ENCODE data around the gene DCST1. TPM values are rescaled to one million over a fixed set of nuclear protein-coding genes. Genes with fewer than 3 reads are reported as not detected.

Gene DCST1
- total and polyA plus RNA-seq, 2 experiments from 2014 or later: not detected

DNA sequence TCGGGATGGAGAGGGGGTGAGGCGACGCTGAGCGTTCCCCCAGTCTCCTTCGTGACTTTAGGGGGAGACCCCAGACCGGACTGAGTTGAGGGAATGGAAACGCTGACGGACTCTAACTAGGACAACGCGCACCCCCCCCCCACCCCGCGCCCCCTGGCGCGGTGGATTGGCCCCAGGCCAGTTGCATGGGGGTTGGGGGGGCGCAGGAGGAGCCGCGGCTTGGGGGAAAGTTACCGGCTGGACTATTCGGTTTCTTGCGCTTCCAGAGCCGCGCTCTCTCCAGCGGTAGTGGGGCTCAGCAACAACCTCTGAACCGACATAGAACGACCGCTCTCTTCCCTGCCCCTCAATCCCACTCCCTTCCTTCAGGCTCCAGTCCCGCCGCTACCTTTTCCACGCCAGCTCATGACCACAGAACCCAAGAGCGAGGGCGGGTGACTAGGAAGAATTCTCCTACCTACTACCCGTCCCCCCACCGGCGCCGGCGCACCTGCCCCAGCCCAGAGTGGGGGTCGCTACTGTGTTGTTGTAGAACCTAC is 30.3 kb upstream of the DCST1 start:
- H3K27ac ChIP-seq: peak overlapping the region; percentile 53
- DNase-seq: peak; percentile 55
- H2AFZ ChIP-seq: peak overlapping the region; percentile 71
- H3K4me1 ChIP-seq (ENCODE audit: insufficient read depth): peaks cover 27% of the 10 kb centered on the region
- H4K20me1 ChIP-seq (ENCODE audit: insufficient read depth): no peaks in the 10 kb centered on the region
- H3K79me2 ChIP-seq (ENCODE audit: insufficient read depth): peaks cover 54% of the 10 kb centered on the region
- peak overlapping the region; percentile 94 for H3K4me2 ChIP-seq (ENCODE audit: unreplicated experiment)
- 1 to 2% methylated on average over 31 to 35 of the region's 37 CpGs for WGBS, 2 experiments (ENCODE audit: low coverage in 1 of 2, low lambda C conversion rate in 2 of 2, missing lambda C conversion rate in 2 of 2)
- no peaks in the 10 kb centered on the region for H3K27me3 ChIP-seq (replicated peaks; ENCODE audit: insufficient read depth)
- H3K4me3 ChIP-seq: peak overlapping the region; percentile 98
- no peaks in the 10 kb centered on the region for H3K9me3 ChIP-seq (ENCODE audit: low read depth)
- TF ChIP-seq EZH2 (IDR thresholded peaks at IDR 0.05; ENCODE audit: insufficient read depth, poor library complexity, severe bottlenecking) (no peak), EZH2phosphoT487 (IDR thresholded peaks at IDR 0.05; ENCODE audit: insufficient read depth, low read depth) (no peak)
- no peaks in the 10 kb centered on the region for H3K36me3 ChIP-seq (ENCODE audit: low read depth)
- no peaks in the 10 kb centered on the region for H3F3A ChIP-seq (ENCODE audit: insufficient read depth)
- H3K9me2 ChIP-seq (ENCODE audit: insufficient read depth): no peaks in the 10 kb centered on the region
- in situ Hi-C loops (cut with MboI): no loop called here
- peak overlapping the region; percentile 86 for H3K9ac ChIP-seq

DNA sequence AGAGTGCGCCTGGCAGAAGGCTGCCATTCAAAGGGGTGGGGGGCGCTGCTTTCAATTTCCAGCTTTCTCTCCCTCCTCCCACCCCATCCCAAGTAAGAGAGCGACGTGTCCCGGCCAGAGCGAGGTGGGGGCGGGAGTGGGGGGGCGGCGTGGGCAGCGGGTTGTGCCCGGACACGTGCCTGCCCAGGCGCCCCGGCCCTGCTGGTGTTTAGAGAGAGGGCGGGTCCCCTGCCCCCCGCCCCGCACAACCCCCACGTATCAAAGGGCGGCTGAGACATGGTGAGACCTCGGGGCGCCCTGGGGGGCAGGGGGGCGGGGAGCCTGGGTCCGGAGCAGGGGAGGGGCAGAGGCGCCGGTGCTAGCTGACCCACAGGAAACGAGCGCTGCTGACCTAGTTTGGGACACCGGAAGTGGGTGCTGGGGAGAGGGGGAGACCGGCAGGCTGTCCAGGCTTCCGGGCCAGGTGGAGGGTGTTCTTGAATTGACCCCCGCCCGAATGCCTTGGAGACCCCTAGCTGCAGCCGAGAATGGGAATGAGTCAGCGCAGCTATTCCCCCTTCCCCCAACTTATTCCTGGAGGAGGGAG is 29.8 kb upstream of the DCST1 start:
- Histone ChIP-seq H3K4me2 (ENCODE audit: unreplicated experiment) (peak overlapping the region; percentile 94), H3K4me1 (ENCODE audit: insufficient read depth) (peaks cover 27% of the 10 kb centered on the region), H2AFZ (peak overlapping the region; percentile 71), H4K20me1 (ENCODE audit: insufficient read depth) (no peaks in the 10 kb centered on the region), H3K4me3 (peak overlapping the region; percentile 98), H3F3A (ENCODE audit: insufficient read depth) (no peaks in the 10 kb centered on the region), H3K27me3 (replicated peaks; ENCODE audit: insufficient read depth) (no peaks in the 10 kb centered on the region), H3K9me3 (ENCODE audit: low read depth) (no peaks in the 10 kb centered on the region), H3K27ac (peak overlapping the region; percentile 53), H3K36me3 (ENCODE audit: low read depth) (no peaks in the 10 kb centered on the region), H3K79me2 (ENCODE audit: insufficient read depth) (peaks cover 54% of the 10 kb centered on the region), H3K9me2 (ENCODE audit: insufficient read depth) (no peaks in the 10 kb centered on the region), H3K9ac (peak overlapping the region; percentile 86)
- WGBS, 2 experiments (ENCODE audit: low coverage in 1 of 2, low lambda C conversion rate in 2 of 2, missing lambda C conversion rate in 2 of 2): 1 to 3% methylated on average over 6 to 34 of the region's 34 CpGs
- in situ Hi-C loops (cut with MboI): no loop called here
- DNase-seq: peak; percentile 63
- TF ChIP-seq EZH2phosphoT487 (IDR thresholded peaks at IDR 0.05; ENCODE audit: insufficient read depth, low read depth) (no peak), EZH2 (IDR thresholded peaks at IDR 0.05; ENCODE audit: insufficient read depth, poor library complexity, severe bottlenecking) (no peak)

DNA sequence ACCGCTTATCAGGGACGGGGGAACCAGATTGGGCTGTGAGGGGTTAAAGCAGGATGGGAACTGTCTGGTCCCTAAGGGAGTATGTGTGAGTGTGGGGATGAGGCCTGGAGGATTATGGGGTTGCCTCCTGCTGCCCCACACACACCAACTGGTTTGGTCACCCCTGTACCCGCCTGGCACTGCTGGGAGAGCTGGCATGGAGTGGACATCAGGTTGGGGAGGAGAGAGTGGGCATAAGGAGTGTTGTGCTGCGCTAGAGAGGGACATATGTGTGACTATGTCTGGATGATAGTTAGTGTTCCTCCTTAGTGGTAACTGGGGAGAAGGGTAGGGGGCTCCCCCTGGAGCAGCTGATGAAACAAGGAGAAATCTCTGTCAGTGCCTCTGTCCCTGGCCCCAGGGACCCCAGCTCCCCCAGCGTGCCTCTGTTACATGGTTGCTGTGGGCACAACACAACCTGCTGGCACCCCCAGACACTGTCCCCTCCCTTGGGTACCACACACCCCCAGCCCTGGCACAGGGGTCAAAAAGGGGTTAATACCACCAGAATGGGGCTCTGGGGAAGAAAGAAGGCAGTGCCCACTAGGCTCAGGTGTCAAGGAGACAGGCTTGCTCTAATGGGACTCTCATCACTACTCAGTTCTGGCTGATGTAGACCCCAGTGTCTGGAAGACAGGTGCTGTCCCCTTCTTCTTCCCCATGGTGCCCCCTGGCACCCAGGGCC is 29.1 kb upstream of the DCST1 start:
- H3K36me3 ChIP-seq (ENCODE audit: low read depth): no peaks in the 10 kb centered on the region
- peak overlapping the region; percentile 86 for H3K9ac ChIP-seq
- WGBS, 2 experiments (ENCODE audit: low coverage in 1 of 2, low lambda C conversion rate in 2 of 2, missing lambda C conversion rate in 2 of 2): 32 to 35% methylated on average over 5 of the region's 5 CpGs
- peaks cover 54% of the 10 kb centered on the region for H3K79me2 ChIP-seq (ENCODE audit: insufficient read depth)
- H3K4me1 ChIP-seq (ENCODE audit: insufficient read depth): peaks cover 27% of the 10 kb centered on the region
- peak overlapping the region; percentile 71 for H2AFZ ChIP-seq
- TF ChIP-seq EZH2 (IDR thresholded peaks at IDR 0.05; ENCODE audit: insufficient read depth, poor library complexity, severe bottlenecking): no peak
- no peak for TF ChIP-seq EZH2phosphoT487 (IDR thresholded peaks at IDR 0.05; ENCODE audit: insufficient read depth, low read depth)
- H3K9me2 ChIP-seq (ENCODE audit: insufficient read depth): no peaks in the 10 kb centered on the region
- DNase-seq: peak; percentile 34
- H3K9me3 ChIP-seq (ENCODE audit: low read depth): no peaks in the 10 kb centered on the region
- H4K20me1 ChIP-seq (ENCODE audit: insufficient read depth): no peaks in the 10 kb centered on the region
- in situ Hi-C loops (cut with MboI): no loop called here
- H3K27me3 ChIP-seq (replicated peaks; ENCODE audit: insufficient read depth): no peaks in the 10 kb centered on the region
- H3K27ac ChIP-seq: peak overlapping the region; percentile 53
- H3K4me3 ChIP-seq: peak overlapping the region; percentile 98
- no peaks in the 10 kb centered on the region for H3F3A ChIP-seq (ENCODE audit: insufficient read depth)
- peak overlapping the region; percentile 94 for H3K4me2 ChIP-seq (ENCODE audit: unreplicated experiment)

DNA sequence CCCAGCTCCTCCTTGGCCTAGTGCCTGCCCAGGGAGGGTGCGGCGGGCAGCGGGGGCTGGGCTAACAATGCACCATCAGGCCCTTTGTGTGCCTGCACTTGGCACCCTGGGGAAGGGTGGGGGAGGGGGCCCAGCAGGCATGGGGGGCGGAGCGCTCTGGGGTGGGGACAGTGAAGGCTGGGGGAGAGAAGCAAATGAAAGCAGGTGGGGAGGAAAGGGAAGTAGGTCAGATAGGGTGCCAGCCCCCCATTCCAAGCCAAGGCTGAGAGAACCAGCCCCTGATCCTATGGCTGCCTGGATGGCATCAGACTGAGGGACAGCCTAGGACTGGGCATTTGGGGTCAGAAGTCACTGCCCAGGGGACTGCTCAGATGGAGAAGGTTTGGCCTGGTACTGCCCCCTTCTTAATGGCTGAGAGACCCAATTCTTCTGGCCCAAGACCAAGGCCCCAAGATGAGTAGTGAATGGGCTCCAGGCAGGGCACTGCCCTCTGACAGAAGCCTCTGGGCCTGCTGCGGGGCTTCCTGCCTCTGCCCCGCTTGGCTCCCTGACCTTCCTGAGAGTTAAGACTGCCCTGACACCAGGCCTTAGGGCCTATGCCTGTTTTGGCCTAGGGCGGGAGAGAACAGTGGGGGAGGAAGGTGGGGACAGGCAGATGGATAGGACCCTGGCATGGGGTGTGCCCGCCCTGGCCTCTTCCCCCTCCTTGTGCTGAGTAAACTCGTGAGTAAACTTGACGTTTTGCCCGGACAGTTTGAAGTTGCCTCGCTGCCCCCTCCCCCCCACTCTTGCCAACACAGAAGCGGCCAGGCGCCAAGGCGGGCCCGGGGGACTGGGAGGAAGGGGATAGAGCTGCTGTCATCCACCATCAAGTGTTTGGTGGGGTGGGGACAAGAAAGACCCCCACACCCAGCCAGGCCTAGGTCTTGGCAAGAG is 28.3 kb upstream of the DCST1 start:
- H3K9me3 ChIP-seq (ENCODE audit: low read depth): no peaks in the 10 kb centered on the region
- H3K79me2 ChIP-seq (ENCODE audit: insufficient read depth): peaks cover 54% of the 10 kb centered on the region
- H3K4me1 ChIP-seq (ENCODE audit: insufficient read depth): peaks cover 20% of the 10 kb centered on the region
- H4K20me1 ChIP-seq (ENCODE audit: insufficient read depth): no peaks in the 10 kb centered on the region
- no peaks in the 10 kb centered on the region for H3K9me2 ChIP-seq (ENCODE audit: insufficient read depth)
- TF ChIP-seq EZH2 (IDR thresholded peaks at IDR 0.05; ENCODE audit: insufficient read depth, poor library complexity, severe bottlenecking): no peak
- TF ChIP-seq EZH2phosphoT487 (IDR thresholded peaks at IDR 0.05; ENCODE audit: insufficient read depth, low read depth): no peak
- peak overlapping the region; percentile 98; the same call in 1 of the 2 replicates for H3K4me3 ChIP-seq
- H2AFZ ChIP-seq: no peak overlapping the region
- peak overlapping the region; percentile 86 for H3K9ac ChIP-seq
- H3K4me2 ChIP-seq (ENCODE audit: unreplicated experiment): peak overlapping the region; percentile 22
- in situ Hi-C loops (cut with MboI): no loop called here
- peak; percentile 87 for DNase-seq
- 20 to 22% methylated on average over 8 to 13 of the region's 17 CpGs for WGBS, 2 experiments (ENCODE audit: low coverage in 1 of 2, low lambda C conversion rate in 2 of 2, missing lambda C conversion rate in 2 of 2)
- H3K27ac ChIP-seq: peak overlapping the region; percentile 53
- no peaks in the 10 kb centered on the region for H3F3A ChIP-seq (ENCODE audit: insufficient read depth)
- no peaks in the 10 kb centered on the region for H3K36me3 ChIP-seq (ENCODE audit: low read depth)
- no peaks in the 10 kb centered on the region for H3K27me3 ChIP-seq (replicated peaks; ENCODE audit: insufficient read depth)

All from GM23248 (cell line).